HCEC 1CT (cell line): Measurements from ENCODE around the gene RSPO1.

ENCODE experiments used
- DNase-seq: peaks from one replicate; pipeline ENCODE4 v3.0.0-alpha.2; 2017

RSPO1 gene

GRCh38 chr1:37656026-37656425, 21.3 kb upstream of the RSPO1 start:
- no peak for DNase-seq

- no peak for DNase-seq
Observed at GRCh38 chr1:37655274-37655673, 20.6 kb upstream of the RSPO1 start.

DNA sequence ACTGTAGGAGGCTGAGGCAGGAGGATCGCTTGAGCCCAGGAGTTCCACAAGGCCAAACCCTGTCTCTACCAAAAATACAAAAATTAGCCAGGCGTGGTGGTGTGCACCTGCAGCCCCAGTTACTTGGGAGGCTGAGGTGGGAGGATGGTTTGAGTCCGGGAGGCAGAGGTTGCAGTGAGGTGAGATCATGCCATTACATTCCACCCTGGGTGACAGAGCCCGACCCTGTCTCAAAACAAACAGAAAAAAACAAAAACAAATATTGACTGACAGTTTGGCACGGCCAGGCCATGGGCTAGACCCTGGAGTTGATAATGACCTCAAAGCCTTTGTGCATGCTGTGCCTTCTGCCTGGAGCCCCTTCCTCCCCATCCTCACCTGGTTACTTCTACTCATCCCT, 19.2 kb upstream of the RSPO1 start:
- no peak for DNase-seq

DNA sequence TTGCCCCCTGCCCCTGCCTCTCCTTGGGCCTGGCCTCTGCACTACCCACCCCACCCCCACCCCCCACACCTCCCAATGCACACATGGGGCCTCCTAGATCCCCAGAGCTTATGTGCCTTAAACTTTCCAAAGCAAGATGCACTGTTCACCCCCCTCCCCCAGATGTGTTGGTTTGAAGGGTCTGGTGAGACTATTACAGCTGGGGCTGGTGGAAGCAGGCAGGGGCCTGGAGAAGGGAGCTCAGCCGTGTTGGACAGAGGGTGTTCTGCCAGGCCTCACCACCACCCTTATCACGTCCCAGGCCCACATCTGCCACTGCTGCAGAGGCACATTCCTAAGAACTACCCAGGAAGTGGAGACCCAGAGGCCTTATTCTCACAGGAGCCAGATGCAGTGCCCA, 18.3 kb upstream of the RSPO1 start:
- no peak for DNase-seq

DNA sequence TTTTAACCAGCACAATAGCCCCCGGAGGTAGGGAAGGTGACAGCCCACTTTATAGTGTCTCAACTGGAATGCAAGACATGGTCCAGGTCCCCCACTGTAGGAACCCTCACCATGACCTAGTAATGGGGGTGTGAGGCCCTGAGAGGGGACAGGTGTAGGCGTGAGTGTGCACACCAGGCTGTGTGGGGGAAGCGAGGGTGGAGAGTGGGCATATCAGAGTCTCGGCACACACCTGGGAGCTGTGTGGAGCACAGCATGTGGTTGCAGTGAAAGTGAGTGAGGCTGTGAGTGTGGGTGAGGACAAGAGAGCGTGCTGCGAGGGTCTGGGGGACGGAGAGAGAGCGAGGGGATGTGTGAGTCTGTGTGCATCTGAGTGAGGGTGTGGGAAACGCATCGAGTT, 17.1 kb upstream of the RSPO1 start:
- no peak for DNase-seq

- DNase-seq: no peak
Observed at GRCh38 chr1:37650721-37651120, 16.0 kb upstream of the RSPO1 start.

GRCh38 chr1:37650173-37650572, 15.5 kb upstream of the RSPO1 start:
- no peak for DNase-seq

GRCh38 chr1:37647281-37647680, 12.6 kb upstream of the RSPO1 start:
- DNase-seq: no peak

DNA sequence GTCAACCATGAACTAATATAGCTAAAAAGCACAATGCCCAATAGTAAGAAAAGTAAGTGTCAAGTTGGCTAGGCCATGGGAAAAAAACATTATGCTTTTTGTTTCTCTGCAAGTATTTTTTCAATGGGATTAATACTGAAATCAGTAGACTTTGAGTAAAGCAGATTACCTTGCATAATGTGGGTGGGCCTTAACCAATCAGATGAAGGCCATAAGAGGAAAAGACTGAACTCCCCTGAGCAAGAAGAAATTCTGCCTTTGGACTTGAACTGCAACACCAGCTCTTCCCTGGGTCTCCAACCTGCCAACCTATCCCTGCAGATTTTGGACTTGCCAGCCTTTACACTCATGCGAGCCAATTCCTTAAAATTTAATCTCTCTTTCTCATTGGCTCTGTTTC, 6.4 kb upstream of the RSPO1 start:
- no peak for DNase-seq

DNA sequence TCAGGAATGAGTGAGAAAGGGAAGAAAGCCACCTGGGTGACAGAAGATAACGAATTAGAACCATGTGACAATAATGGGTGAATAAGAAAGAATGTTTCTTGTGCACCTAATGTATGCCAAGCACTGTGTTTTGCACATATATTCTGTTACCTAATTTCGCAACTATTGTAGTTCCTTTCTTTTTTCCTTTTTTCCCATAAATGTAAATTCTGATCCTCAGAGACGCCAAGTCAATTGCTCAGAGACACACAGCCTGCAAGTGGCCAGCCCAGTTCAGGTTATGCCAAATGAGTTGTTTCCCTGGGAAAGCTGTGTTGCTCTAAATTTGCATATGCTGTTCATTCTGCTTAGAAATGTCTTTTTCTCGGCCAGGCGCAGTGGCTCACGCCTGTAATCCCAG, 1.7 kb upstream of the RSPO1 start:
- no peak for DNase-seq

GRCh38 chr1:37634992-37635902, 555 bp upstream of the RSPO1 start:
- DNase-seq: no peak

DNA sequence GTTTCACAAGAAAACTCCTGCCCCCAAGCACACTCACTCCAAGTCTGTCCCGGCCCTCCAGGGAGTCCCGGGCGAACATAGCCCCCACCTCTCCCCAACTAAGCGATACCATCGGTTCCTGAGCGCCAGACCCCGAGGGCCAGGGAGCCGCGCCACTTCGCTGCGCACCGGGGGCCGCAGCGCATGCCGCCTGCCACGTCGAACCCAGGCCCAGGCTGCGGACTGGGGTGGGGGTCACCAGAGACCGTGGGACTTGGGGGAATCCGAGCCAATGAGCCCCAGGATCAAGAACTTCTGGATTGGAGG, 801 bp downstream of the RSPO1 start:
- no peak for DNase-seq

GRCh38 chr1:37633040-37633937, 1.4 kb downstream of the RSPO1 start:
- no peak for DNase-seq

GRCh38 chr1:37631036-37631435, 3.7 kb downstream of the RSPO1 start:
- DNase-seq: no peak

GRCh38 chr1:37630426-37631028, 4.2 kb downstream of the RSPO1 start:
- no peak for DNase-seq

DNA sequence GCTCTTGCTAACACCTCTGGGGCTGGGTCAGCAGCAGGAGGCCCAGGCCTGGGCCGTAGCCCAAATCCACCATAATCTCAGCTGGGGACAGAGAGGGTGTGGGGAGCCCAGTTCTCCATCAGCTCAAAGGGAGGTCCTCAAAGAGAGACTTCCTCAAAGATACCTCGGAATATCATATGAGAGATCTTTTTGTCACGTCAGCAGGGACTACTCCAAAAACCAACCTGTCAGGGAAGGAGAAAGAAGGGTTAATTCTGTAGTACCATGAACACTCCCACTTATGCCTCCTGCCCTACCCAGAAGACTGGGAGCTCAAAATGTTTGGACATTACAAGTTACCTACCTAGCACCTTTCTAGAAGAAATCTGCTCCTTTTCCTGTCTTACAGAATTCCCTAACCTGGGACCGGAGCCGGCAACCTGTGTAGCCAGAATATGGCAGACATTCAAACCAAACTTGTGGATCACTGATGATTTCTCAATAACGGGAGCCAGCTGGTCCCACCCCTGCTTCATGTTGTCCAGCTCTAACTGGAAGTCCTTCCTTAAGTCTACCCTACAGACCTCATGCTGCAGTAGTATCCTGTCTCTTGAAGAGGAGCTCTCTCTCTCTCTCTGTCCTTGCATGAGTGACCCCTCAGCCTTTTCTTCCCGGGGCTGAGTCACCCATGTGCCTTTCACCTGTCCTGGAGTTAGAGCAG, 4.8 kb downstream of the RSPO1 start:
- no peak for DNase-seq

DNA sequence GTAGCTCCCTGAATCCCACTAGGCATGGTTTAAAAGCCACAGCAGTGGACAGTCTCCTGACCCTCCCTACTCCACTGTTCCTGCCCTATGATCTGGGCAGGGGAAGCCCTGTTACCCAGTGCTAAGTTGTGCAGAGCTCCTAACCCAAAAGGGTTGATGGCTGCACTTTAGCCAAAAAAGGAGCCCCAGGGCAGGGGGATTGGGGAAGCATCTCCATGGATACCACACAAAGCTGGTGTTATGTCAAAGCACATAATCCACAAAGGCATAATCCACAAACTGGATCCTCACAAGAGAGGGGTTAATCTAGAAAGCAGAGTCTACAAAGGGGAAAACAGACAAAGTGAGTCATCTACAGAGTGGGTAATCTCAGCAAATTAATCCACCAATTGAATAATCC, 5.7 kb downstream of the RSPO1 start:
- no peak for DNase-seq

- no peak for DNase-seq
Observed at GRCh38 chr1:37628026-37628556, 6.6 kb downstream of the RSPO1 start.

DNA sequence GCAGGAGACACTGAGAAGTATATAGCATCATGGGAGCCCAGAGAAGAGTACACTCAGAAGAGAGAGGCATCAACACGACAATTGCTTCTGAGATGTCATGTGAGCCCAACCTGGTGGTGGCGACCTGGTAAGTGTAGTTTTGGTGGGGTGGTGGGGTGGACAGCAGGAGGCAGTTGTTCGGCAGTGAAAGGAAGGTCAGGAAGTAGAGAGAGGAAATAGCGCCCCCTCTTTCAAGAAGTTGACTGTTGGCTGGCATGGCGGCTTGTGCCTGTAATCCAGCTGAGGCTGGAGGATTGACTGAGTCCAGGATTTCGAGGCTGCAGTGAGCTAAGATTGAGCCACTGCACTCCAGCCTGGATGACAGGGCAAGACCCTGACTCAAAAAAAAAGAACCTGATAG, 12.6 kb downstream of the RSPO1 start:
- no peak for DNase-seq

GRCh38 chr1:37621326-37621870, 13.3 kb downstream of the RSPO1 start:
- DNase-seq: no peak

- DNase-seq: no peak
Observed at GRCh38 chr1:37620707-37621106, 14.0 kb downstream of the RSPO1 start.

DNA sequence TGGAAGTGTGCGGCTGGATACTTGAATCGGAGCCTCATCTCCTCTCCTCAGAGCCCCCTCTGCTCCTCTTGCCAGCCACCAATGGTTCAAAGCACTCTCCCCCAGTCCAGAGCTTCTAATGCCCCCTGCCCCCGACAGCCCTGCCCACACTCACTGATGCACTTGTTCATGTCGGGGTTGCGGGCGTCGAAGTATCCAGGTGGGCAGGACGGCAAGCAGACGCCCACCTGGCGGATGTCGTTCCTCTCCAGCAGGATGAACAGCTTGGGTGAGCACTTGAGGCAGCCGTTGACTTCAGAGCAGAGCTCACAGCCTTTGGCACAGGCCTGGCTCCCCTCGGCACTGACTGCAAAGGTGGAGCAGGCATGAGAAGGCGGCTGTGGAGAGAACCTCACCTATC, 18.4 kb downstream of the RSPO1 start:
- DNase-seq: no peak

GRCh38 chr1:37614105-37614504, 20.6 kb downstream of the RSPO1 start:
- no peak for DNase-seq
